Adrenal gland (tissue), 19 donors: ENCODE measurements around the gene RNF215. TPM values are rescaled to one million over a fixed set of nuclear protein-coding genes. Genes with fewer than 3 reads are reported as not detected.

ENCODE experiments used
- DNase-seq, 7 donors: peaks; one replicate each; pipeline ENCODE4 v3.0.0-alpha.2; 2019 to 2020
- H3K27ac ChIP-seq, 5 donors: fragments of 200-600 bp; sonication (generic) in 4 of 5; 1 replicate in 3 of 5; 2 replicates in 2 of 5; pipeline versions ENCODE4 v1.5.1 to v1.8.0; 2016 to 2020; ENCODE audit warnings: mild to moderate bottlenecking in 1 of 5
- H3K27me3 ChIP-seq: fragments of 200-600 bp; 2 replicates; pipeline ENCODE4 v1.8.0; 2021
- H3K36me3 ChIP-seq, 2 donors: fragments of 200-600 bp; replicated peaks in 1 of 2; 1 replicate in 1 of 2; 2 replicates in 1 of 2; pipeline versions ENCODE4 v1.5.1 to v1.8.0; 2018 to 2022
- H3K4me1 ChIP-seq, 2 donors: fragments of 200-600 bp; replicated peaks in 1 of 2; 1 replicate in 1 of 2; 2 replicates in 1 of 2; pipeline versions ENCODE4 v1.5.1 to v1.8.0; 2018 to 2021
- H3K4me3 ChIP-seq, 4 donors: fragments of 200-600 bp; sonication (generic) in 3 of 4; one replicate each; pipeline ENCODE4 v1.5.1; 2016 to 2018
- H3K9me3 ChIP-seq, 3 donors: fragments of 200-600 bp; sonication (generic) in 1 of 3; replicated peaks in 1 of 3; 1 replicate in 2 of 3; 2 replicates in 1 of 3; pipeline versions ENCODE4 v1.5.1 to v1.8.0; 2016 to 2021
- POLR2A ChIP-seq, 2 donors: fragments of 450-650 bp; IDR thresholded peaks; one replicate each; pipeline ENCODE4 v1.6.1; 2017; ENCODE audit warnings: antibody characterized with exemption in 2 of 2, mild to moderate bottlenecking in 2 of 2, moderate library complexity in 1 of 2
- WGBS, 4 donors: extraction: QIAGEN DNeasy Blood & Tissue Kit in 2 of 4; methylation state at CpG; one replicate each; pipeline versions ENCODE4 v1.1.5 to v1.1.7; 2013 to 2017; 5-methylcytosine and 5-hydroxymethylcytosine counted together
- intact Hi-C, 2 donors: fragments of 100-400 bp; cut with DNase I; formaldehyde crosslinking; loops; one replicate each; pipeline versions ENCODE4 v1.14.1 to v1.15.0; 2022 to 2023
- long read RNA-seq, 10 donors: library from polyadenylated mRNA in 3 of 10; unstranded in 2 of 10; stranded (forward) in 1 of 10; transcript quantifications; one replicate each; pipeline ENCODE4 v2.0.0 and lab custom pipeline, GENCODE V29; 2021 to 2026
- polyA plus RNA-seq, 3 donors: library from polyadenylated mRNA; stranded (reverse); fragments of 200-250 nt in 2 of 3; fragments of 350-450 nt in 1 of 3; fragmentation: Illumina TruSeq in 1 of 3; extraction: RNeasy Lipid Tissue Mini Kit (QIAGEN cat#74804) in 1 of 3; gene quantifications; one replicate each; pipeline ENCODE4 v1.2.3, GENCODE V29; 2013 to 2014
- total RNA-seq, 9 donors: library from RNA; depleted of rRNA in 4 of 9; stranded (reverse); fragments of >200 nt in 4 of 9; fragments of 120-200 nt in 1 of 9; fragmentation: NEBNext Ultra II Directional in 1 of 9; extraction: Animal tissue kit (Norgen Biotek cat#: 25700) in 1 of 9; gene quantifications; one replicate each; pipeline versions ENCODE4 v1.1.0 to v1.2.4, GENCODE V29; 2013 to 2023
- TF ChIP-seq, protein P1 (sequence below), 6 experiments: fragments of 450-650 bp in 4 of 6; fragments of 200-600 bp in 2 of 6; sonication (generic) in 1 of 6; IDR thresholded peaks; 1 replicate in 5 of 6; 2 replicates in 1 of 6; pipeline versions ENCODE4 v1.5.1 to v1.8.0; 2016 to 2021; ENCODE audit warnings: antibody characterized with exemption in 6 of 6, mild to moderate bottlenecking in 2 of 6, moderate library complexity in 1 of 6
- donor health status: healthy with polysubstance abuse.
- donor health status: Bipolar disorder and iron deficiency.
- donor health status: DM: yes; HTN: yes; CAD: no.
- donor health status: DM: no; HTN: no; CAD: no.
- donor health status: DM: no; HTN: no; CAD: no.
- donor health status: DM: yes; HTN: yes; CAD: no.

The RNF215 gene
- 10 to 100 TPM in 5 of 9 donors, 1 to 10 TPM in 4; 7.7 to 20.1 (median 10.1) TPM for total RNA-seq
- 10 to 100 TPM in 2 of 3 donors, 1 to 10 TPM in 1; 2.0 to 17.4 (median 17.1) TPM for polyA plus RNA-seq
- long read RNA-seq, donor 1, partial matches to known transcripts, result 0 of 1 reads
- long read RNA-seq, donor 1, other reads (novel, unspliced or antisense), result 0 of 1 reads
- long read RNA-seq, donor 2, partial matches to known transcripts, result 0 of 1 reads
- long read RNA-seq, donor 2, other reads (novel, unspliced or antisense), result 0 of 1 reads
- long read RNA-seq, donor 3, result 0 reads
- long read RNA-seq, donor 4, partial matches to known transcripts, result 0 of 1 reads
- long read RNA-seq, donor 4, other reads (novel, unspliced or antisense), result 1 of 1 reads
- long read RNA-seq, donor 5, transcript RNF215-203 (9 exons, 1,992 nt), result major isoform, 13 of 18 reads
- long read RNA-seq, donor 5, partial matches to known transcripts, result 1 of 18 reads
- long read RNA-seq, donor 5, other reads (novel, unspliced or antisense), result 2 of 18 reads
- long read RNA-seq, donor 6, partial matches to known transcripts, result 0 of 1 reads
- long read RNA-seq, donor 6, other reads (novel, unspliced or antisense), result 0 of 1 reads
- long read RNA-seq, donor 7, result 0 reads
- long read RNA-seq, donor 8, result 0 reads
- long read RNA-seq, donor 9, partial matches to known transcripts, result 0 of 1 reads
- long read RNA-seq, donor 9, other reads (novel, unspliced or antisense), result 0 of 1 reads
- long read RNA-seq, donor 10, partial matches to known transcripts, result 0 of 1 reads
- long read RNA-seq, donor 10, other reads (novel, unspliced or antisense), result 0 of 1 reads

DNA sequence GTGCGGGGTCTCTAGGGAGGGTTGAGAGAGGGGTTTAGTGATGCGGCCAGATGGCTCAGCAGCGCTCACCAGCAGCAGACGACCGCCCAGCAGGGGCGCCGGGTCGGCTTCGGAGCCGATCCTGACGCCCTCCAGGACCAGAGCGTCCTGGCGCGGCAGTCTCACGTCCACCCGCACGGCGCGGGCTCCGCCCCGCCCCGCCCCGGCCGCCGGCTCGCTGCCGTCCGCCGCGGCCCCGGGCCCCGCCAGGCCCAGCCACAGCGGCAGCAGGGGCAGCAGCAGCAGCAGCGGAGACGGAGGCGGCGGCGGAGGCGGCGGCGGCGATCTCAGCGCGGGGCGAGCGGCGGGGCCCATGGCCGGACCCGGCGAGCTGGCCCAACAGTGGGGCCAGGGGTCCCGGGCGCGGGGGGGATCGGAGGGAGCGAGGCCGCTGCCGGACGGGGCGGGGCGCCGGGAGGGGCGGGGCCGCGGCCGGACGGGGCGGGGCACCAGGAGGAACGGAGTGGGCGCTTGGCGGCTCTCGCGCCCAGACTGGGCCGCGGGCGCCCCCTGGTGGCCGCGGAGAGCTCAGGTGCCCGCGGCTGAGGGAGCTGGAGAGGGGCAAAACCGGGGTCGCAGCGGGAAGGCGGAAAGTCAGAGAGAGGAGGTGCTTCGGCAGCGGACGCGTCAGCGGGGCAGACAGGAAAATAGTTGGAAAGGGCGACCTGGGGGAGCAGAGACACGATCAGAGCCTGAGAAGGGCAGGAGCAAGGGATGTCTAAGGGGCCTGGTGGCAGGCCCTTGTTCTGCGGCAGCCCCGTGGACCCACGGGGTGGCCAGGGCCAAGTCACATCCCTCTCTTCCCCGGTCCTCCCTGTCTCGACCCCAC, at the start of gene RNF215:
RNF215 (minus strand) TSS at position 452 of the 868 bp plus-strand sequence; CDS start at position 354, 98 bp downstream.
- intact Hi-C loops, result loop anchor here (2.0 to 10.0 kb wide), 5 partner anchors 96 to 282 kb away; partner anchors contain the start of gene CASTOR1 (in 1 of the 2)
- TF ChIP-seq POLR2A (IDR thresholded peaks at IDR 0.05), result no peak
- TF ChIP-seq, protein P1, sequence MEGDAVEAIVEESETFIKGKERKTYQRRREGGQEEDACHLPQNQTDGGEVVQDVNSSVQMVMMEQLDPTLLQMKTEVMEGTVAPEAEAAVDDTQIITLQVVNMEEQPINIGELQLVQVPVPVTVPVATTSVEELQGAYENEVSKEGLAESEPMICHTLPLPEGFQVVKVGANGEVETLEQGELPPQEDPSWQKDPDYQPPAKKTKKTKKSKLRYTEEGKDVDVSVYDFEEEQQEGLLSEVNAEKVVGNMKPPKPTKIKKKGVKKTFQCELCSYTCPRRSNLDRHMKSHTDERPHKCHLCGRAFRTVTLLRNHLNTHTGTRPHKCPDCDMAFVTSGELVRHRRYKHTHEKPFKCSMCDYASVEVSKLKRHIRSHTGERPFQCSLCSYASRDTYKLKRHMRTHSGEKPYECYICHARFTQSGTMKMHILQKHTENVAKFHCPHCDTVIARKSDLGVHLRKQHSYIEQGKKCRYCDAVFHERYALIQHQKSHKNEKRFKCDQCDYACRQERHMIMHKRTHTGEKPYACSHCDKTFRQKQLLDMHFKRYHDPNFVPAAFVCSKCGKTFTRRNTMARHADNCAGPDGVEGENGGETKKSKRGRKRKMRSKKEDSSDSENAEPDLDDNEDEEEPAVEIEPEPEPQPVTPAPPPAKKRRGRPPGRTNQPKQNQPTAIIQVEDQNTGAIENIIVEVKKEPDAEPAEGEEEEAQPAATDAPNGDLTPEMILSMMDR (IDR thresholded peaks at IDR 0.05), result peak; percentile 79 to 98 (median 88)
- Histone ChIP-seq H3K4me1 (peaks cover 0 to 13% of the 10 kb centered on the region in 2 donors), H3K27ac (peak within 1 kb of the TSS in 1 of 5 donors; percentile 95), H3K36me3 (no peaks in the 10 kb centered on the region), H3K9me3 (no peaks in the 10 kb centered on the region), H3K4me3 (peak within 1 kb of the TSS in 1 of 4 donors; percentile 78), H3K27me3 (no peaks in the 10 kb centered on the region)
- peak; percentile 66 to 86 (median 80) for DNase-seq
- 1 to 3% (median 2%) methylated on average over 21 to 95 of the region's 95 CpGs for WGBS, 4 donors

DNA sequence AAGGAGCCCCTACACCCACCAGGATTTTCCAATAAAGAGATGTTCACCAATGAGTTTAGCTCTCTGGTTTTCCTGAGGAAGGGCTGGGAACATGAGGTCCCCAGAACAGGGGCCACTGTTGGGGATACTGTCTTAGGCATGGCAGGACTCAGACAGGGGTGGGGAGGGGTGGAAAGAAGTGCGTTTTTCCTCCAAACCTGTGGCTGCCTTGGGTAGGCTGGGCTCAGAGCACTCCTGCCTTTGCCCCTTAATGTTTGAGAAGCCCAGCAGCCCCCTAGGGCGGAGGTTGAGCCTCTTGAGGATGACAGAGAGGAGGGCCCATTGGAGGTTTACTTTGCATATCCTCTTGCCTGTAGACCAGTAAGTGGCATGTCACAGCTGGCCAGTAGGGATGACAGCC, 49.0 kb upstream of the RNF215 start:
- no peaks in the 10 kb centered on the region for H3K4me1 ChIP-seq
- H3K27ac ChIP-seq, result peak overlapping the region in 2 of 5 donors; percentile 49 to 61
- H3K36me3 ChIP-seq, result no peaks in the 10 kb centered on the region
- 81 to 85% (median 81%) methylated on average over 2 of the region's 2 CpGs; no CpG with 5 or more reads in 1 of the 4 donors for WGBS, 4 donors
- H3K9me3 ChIP-seq, result no peaks in the 10 kb centered on the region
- intact Hi-C loops, result no loop called here
- no peak for DNase-seq
- TF ChIP-seq, protein P1 (IDR thresholded peaks at IDR 0.05), result no peak
- no peak for TF ChIP-seq POLR2A (IDR thresholded peaks at IDR 0.05)
- no peaks in the 10 kb centered on the region for H3K27me3 ChIP-seq
- no peak overlapping the region for H3K4me3 ChIP-seq

- intact Hi-C loops, result no loop called here
- H3K36me3 ChIP-seq, result no peaks in the 10 kb centered on the region
- no peaks in the 10 kb centered on the region for H3K9me3 ChIP-seq
- DNase-seq, result peak in 3 of 7 donors; percentile 34 to 65 (median 43)
- WGBS, 4 donors, result 80 to 87% (median 85%) methylated on average over 6 of the region's 6 CpGs
- H3K27me3 ChIP-seq, result no peaks in the 10 kb centered on the region
- H3K4me1 ChIP-seq, result no peaks in the 10 kb centered on the region
- H3K27ac ChIP-seq, result peak overlapping the region in 2 of 5 donors; percentile 49 to 68
- no peak overlapping the region for H3K4me3 ChIP-seq
- TF ChIP-seq, protein P1 (IDR thresholded peaks at IDR 0.05), result no peak
- TF ChIP-seq POLR2A (IDR thresholded peaks at IDR 0.05), result no peak
These were observed 48.5 kb upstream of the RNF215 start for GRCh38 chr22:30435674-30436126.
